C4-2B (cell line): Measurements from ENCODE around the gene GHR.

ENCODE experiments used
- CTCF ChIP-seq: fragments of 450-650 bp; conservative IDR thresholded peaks from 2 replicates; pipeline ENCODE4 v1.5.1; 2017; ENCODE audit warnings: mild to moderate bottlenecking
- ZFX ChIP-seq: fragments of 450-650 bp; IDR thresholded peaks from 2 replicates; pipeline ENCODE4 v1.6.1; 2017

- TF ChIP-seq CTCF (no peak), ZFX (no peak)
Measured at GRCh38 chr5:42399702-42400101, 23.5 kb upstream of the GHR start.
